ENCODE measurements around the gene SIM2. TPM values are rescaled to one million over a fixed set of nuclear protein-coding genes. Genes with fewer than 3 reads are reported as not detected.

The SIM2 gene
- total and polyA plus RNA-seq, 8 donors: 1.2 to 1.6 (median 1.4) TPM; not detected in 2

DNA sequence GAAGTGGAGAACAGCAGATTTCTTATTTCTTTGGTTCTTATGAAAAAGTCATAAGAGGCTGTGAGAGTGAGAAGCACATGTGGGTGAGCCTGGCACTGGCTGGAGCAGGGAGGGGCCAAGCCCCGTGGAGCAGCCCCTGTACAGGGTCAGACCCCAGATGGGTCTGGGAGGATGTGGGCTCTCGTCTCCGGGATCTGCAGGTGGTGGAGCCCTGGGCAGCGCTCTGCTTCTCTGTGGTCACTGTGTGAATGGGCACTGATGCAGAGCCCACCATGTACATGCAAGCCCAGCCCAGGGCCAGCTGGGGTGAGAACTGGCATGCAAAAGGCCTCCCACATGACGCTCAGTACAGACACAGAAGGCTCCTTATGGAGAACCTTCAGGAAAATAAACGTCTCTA is 67.6 kb downstream of the SIM2 start:
- DNase-seq: no peak
- no peak overlapping the region for H3K4me3 ChIP-seq
- H3K4me1 ChIP-seq: no peaks in the 10 kb centered on the region
- TF ChIP-seq, protein P1, sequence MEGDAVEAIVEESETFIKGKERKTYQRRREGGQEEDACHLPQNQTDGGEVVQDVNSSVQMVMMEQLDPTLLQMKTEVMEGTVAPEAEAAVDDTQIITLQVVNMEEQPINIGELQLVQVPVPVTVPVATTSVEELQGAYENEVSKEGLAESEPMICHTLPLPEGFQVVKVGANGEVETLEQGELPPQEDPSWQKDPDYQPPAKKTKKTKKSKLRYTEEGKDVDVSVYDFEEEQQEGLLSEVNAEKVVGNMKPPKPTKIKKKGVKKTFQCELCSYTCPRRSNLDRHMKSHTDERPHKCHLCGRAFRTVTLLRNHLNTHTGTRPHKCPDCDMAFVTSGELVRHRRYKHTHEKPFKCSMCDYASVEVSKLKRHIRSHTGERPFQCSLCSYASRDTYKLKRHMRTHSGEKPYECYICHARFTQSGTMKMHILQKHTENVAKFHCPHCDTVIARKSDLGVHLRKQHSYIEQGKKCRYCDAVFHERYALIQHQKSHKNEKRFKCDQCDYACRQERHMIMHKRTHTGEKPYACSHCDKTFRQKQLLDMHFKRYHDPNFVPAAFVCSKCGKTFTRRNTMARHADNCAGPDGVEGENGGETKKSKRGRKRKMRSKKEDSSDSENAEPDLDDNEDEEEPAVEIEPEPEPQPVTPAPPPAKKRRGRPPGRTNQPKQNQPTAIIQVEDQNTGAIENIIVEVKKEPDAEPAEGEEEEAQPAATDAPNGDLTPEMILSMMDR (IDR thresholded peaks at IDR 0.05): no peak
- no peaks in the 10 kb centered on the region for H3K9me3 ChIP-seq
- no peaks in the 10 kb centered on the region for H3K27me3 ChIP-seq
- H3K36me3 ChIP-seq: no peaks in the 10 kb centered on the region
- no peak overlapping the region for H3K27ac ChIP-seq
- intact Hi-C loops (cut with DNase I): no loop called here
- ATAC-seq: no peak

DNA sequence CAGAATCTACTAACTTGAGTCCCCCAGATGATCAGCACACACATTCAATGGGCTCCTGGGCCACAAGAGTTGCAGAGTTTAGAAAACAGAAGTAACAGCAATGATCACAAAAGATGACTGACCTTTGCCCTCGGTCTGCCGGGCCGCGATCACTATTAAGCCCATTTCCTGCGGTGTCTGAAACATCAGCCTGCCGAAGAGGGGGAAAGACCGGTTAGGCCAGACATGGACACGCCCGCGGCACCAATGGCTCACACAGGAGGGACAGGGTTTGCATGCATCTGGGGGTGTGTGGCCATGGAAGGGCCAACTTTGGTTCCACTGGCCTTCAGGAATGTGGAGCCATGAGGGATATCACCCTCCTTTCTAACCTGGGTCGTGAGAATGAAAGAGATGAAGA is 68.2 kb downstream of the SIM2 start:
- ATAC-seq (no peak), DNase-seq (no peak)
- no peaks in the 10 kb centered on the region for H3K27me3 ChIP-seq
- no peaks in the 10 kb centered on the region for H3K36me3 ChIP-seq
- TF ChIP-seq, protein P1 (IDR thresholded peaks at IDR 0.05): no peak
- no peak overlapping the region for H3K4me3 ChIP-seq
- no peak overlapping the region for H3K27ac ChIP-seq
- no peaks in the 10 kb centered on the region for H3K4me1 ChIP-seq
- no peaks in the 10 kb centered on the region for H3K9me3 ChIP-seq
- intact Hi-C loops (cut with DNase I): no loop called here

DNA sequence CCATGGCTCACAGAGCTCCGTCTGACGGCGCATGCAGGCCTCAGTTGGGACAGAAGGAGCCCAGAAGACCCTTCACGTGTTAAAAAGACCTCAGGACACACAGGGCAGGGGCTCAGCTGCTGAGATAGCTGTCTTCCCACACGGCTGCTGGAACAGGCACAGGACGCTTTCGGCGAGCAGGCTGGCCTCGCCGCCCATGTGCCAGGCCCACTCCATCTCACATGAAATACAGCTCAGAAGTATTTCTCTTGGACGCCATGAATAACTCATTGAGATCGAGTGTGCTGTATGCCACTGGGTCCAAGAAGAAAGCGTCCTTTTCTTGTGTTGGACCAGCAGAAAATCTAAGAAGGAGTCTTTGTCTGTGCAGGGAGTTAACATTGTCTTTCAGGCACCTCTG is 69.6 kb downstream of the SIM2 start:
- Histone ChIP-seq H3K4me1 (peaks cover 0 to 3% of the 10 kb centered on the region in 2 donors), H3K27me3 (no peaks in the 10 kb centered on the region), H3K27ac (peak overlapping the region in 1 of 2 donors; percentile 43), H3K4me3 (no peak overlapping the region), H3K9me3 (no peaks in the 10 kb centered on the region), H3K36me3 (no peaks in the 10 kb centered on the region)
- no peak for ATAC-seq
- intact Hi-C loops (cut with DNase I): no loop called here
- DNase-seq: no peak
- TF ChIP-seq, protein P1 (IDR thresholded peaks at IDR 0.05): no peak

DNA sequence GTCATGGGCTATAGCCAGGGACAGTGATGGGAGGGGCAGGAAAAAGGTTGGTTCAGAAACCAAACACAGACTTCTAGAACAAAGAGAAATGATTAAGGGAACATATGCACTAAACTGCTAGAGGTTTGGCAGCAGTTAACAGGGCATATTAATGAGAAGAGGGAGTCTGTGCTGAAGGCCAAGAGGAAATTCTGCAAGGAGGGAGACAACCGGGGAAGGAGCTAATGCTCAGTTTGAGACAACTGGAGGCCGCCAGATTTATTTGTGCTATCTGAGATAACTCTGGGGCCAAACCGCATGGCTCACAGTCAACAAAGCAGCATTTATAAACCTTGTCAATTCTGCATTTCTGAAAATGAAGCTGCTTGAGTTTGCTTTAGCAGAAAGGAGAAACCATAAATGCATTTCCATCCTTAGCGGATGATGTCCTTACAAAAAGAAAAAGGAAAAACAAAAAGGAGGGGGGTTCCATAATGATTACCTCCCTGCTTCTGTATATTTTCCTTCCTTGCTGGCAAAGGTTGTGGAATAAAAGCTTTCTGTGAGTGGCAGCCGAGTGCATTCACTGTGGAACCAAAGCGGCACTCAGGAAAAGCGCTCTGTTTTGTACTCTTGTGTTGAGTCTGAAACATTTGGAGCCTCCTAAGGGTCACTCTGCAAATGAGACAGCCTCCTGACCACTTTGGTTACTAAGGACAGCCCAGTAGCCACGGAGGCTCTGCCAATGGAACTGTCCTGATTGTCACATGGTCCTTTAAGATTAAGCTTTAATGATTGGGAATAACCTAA is 70.3 kb downstream of the SIM2 start:
- Histone ChIP-seq H3K27me3 (no peaks in the 10 kb centered on the region), H3K4me3 (no peak overlapping the region), H3K27ac (peak overlapping the region in 1 of 2 donors; percentile 2), H3K4me1 (peaks cover 0 to 3% of the 10 kb centered on the region in 2 donors), H3K36me3 (no peaks in the 10 kb centered on the region), H3K9me3 (no peaks in the 10 kb centered on the region)
- intact Hi-C loops (cut with DNase I): no loop called here
- peak; percentile 30 for ATAC-seq
- no peak for DNase-seq
- TF ChIP-seq, protein P1 (IDR thresholded peaks at IDR 0.05): no peak

DNA sequence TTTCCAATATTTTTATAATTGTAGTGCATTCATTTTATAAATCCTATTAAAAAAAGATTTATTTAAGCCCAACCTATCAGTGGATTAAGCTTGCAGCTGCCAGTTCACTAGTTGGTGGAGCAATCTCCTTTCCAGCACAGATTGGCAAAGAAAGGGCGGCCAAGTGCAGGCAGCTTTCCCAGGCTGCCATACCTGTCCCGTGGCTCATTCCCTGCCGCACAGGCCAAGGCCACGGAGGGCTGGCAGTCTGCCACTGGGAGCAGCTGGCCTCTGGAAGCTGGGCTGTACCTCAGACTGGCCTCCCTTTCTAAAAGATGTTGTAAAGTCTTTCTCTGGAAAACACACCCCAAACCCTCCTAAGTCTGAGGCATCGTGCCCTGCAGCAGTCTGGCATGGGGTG is 74.2 kb downstream of the SIM2 start:
- DNase-seq (peak in 2 of 4 donors; percentile 69 to 89), ATAC-seq (peak; percentile 92)
- no peak overlapping the region for H3K4me3 ChIP-seq
- no peaks in the 10 kb centered on the region for H3K9me3 ChIP-seq
- H3K27me3 ChIP-seq: no peaks in the 10 kb centered on the region
- H3K4me1 ChIP-seq: peaks cover 0 to 3% of the 10 kb centered on the region in 2 donors
- H3K36me3 ChIP-seq: no peaks in the 10 kb centered on the region
- TF ChIP-seq, protein P1 (IDR thresholded peaks at IDR 0.05): no peak
- H3K27ac ChIP-seq: no peak overlapping the region
- intact Hi-C loops (cut with DNase I): no loop called here

Measured in left lung (tissue), 10 donors.